ENCODE measurements around the gene TMEM208.

The TMEM208 gene

DNA sequence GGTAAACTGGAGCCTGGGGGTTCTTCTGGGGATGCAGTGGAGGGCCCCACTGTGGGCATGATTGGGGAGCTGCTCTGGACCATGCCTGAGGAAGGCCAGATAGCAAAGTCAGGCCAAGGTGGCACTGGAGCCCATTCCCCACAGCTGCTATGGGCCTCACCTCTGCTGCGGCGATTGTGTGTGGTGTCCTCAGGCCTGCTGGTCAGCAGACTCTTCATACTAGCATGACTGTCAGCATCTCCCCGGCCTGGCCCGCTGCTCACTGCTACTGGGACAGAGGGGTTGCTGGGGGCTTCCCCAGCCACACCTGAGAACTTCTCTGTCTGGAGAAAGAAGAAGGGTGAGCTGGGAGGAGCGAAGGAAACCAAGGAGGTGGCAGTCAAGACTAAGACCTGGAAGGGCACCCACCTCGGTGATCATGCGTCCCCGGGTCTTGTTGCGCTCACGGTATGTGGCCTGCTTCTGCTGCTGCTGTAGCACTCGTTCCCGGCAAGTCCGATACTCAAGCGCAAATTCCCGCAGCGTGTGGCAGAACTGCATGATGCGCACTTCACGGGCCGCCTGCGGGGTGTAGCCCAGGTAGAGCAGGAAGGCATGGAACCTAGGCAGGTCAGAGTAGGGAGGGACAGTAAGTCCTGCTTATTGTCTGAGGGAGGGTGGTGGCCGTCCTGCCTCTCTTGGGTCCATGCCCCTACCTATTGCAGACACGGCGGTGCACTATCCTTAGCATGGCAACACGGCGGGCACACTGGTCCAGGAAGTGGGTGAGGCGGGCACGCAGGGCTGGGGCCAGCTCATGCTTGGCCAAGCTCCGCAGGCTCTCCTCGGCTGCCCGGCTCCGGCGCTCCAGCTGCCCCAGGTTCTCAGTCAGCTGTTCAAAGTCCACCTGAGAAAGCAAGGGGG is 3.2 kb downstream of the TMEM208 start:
- Histone ChIP-seq H3K9me3 (peaks cover 2% of the 10 kb centered on the region; the same call in 1 of the 2 replicates), H3K4me1 (peaks cover 5% of the 10 kb centered on the region), H3K27me3 (ENCODE audit: low read depth) (no peaks in the 10 kb centered on the region), H3K36me3 (replicated peaks) (peaks cover 42% of the 10 kb centered on the region), H3K4me3 (no peak overlapping the region)
- in situ Hi-C loops (cut with MboI; ENCODE audit: low sequenced_read_pairs), result no loop called here
- DNase-seq (ENCODE audit: low spot score in 2 of 2), result no peak

DNA sequence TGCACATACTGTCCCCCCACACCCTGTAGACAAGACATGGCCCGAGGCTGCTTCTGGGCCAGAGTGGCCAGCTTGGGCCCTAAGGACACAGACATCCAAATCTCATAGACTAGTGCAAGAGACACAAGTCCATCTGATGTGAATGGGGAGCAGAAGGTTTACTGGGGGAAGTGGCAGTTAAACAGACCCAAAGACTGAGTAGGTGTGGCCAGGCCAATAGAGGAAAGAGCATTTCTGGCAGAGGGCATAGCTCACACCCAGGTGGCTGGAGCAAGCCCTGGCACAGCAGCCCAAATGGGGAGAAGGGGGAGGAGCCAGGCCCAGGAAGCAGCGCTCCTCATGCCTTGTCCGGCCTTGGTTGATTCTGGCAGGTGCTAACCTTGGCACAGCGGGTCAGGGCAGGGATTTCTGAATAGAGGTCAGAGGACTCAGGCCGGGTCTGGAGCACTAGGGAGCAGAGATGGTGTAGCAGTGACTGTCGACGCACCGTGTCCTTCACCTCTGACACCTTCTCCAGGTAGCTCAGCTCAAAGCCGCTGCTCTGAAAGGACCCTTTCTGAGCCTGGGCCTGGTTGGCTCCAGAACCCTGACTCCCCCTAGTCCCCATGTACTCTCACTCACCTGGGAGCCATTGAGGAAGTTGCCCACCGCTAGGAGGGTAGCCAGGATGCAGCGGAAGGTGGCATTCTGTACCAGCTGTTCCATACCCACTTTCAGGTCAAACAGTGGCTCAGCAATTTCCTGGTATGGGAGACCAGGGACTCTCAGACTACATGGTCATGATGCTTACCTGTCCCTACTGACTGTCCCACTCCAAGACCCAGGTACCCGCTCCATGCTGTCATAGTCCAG is 4.1 kb downstream of the TMEM208 start:
- Histone ChIP-seq H3K4me1 (peaks cover 5% of the 10 kb centered on the region), H3K36me3 (replicated peaks) (peaks cover 46% of the 10 kb centered on the region), H3K9me3 (peaks cover 2% of the 10 kb centered on the region; the same call in 1 of the 2 replicates), H3K27me3 (ENCODE audit: low read depth) (no peaks in the 10 kb centered on the region), H3K4me3 (no peak overlapping the region)
- no peak for DNase-seq (ENCODE audit: low spot score in 2 of 2)
- in situ Hi-C loops (cut with MboI; ENCODE audit: low sequenced_read_pairs), result no loop called here

DNA sequence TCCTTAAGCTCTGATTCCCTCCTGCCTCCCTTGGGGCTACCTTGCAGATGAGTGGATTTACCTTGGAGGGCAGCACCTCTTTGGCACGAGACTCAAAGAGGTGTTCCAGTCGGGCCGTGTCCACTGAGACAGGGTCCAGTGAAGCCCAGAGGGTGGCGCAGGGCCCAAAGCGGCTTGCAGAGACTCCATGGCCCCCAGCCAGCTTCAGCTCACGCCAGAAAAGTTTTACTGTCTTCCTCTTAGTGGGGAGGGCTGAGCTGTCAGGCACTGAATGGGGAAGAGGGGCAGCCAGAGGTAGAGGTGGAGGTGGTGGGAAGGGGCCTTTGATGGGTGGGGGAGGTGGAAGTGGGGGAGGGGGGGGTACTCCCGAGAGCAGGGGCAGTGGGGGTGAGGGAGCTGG is 6.7 kb downstream of the TMEM208 start:
- DNase-seq (ENCODE audit: low spot score in 2 of 2), result no peak
- in situ Hi-C loops (cut with MboI; ENCODE audit: low sequenced_read_pairs), result no loop called here
- Histone ChIP-seq H3K4me1 (no peaks in the 10 kb centered on the region), H3K4me3 (no peak overlapping the region), H3K27me3 (ENCODE audit: low read depth) (no peaks in the 10 kb centered on the region), H3K9me3 (no peaks in the 10 kb centered on the region), H3K36me3 (replicated peaks) (peaks cover 57% of the 10 kb centered on the region)

DNA sequence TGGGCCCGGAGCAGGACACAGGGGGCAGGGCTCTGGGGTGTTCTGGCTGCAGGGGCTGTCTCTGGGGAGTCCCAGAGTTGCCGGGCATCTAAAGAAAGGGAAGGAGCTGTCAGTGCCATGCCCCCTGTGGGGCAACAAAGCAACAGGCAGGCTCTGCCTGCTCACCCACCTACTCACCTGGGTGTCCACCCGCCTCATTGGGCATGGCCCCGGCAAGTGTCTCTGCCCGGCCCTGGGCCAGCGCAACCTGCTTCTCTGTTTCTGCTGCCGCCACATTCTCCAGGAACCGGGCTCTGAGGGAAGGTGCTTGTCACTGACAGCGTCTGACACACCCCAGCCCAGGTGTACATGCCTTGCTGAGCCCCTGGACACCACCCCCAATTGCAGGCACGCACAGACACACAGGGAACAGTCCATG is 7.3 kb downstream of the TMEM208 start:
- Histone ChIP-seq H3K27me3 (ENCODE audit: low read depth) (no peaks in the 10 kb centered on the region), H3K4me1 (no peaks in the 10 kb centered on the region), H3K36me3 (replicated peaks) (peaks cover 51% of the 10 kb centered on the region), H3K4me3 (no peak overlapping the region), H3K9me3 (no peaks in the 10 kb centered on the region)
- DNase-seq (ENCODE audit: low spot score in 2 of 2), result no peak
- in situ Hi-C loops (cut with MboI; ENCODE audit: low sequenced_read_pairs), result no loop called here

DNA sequence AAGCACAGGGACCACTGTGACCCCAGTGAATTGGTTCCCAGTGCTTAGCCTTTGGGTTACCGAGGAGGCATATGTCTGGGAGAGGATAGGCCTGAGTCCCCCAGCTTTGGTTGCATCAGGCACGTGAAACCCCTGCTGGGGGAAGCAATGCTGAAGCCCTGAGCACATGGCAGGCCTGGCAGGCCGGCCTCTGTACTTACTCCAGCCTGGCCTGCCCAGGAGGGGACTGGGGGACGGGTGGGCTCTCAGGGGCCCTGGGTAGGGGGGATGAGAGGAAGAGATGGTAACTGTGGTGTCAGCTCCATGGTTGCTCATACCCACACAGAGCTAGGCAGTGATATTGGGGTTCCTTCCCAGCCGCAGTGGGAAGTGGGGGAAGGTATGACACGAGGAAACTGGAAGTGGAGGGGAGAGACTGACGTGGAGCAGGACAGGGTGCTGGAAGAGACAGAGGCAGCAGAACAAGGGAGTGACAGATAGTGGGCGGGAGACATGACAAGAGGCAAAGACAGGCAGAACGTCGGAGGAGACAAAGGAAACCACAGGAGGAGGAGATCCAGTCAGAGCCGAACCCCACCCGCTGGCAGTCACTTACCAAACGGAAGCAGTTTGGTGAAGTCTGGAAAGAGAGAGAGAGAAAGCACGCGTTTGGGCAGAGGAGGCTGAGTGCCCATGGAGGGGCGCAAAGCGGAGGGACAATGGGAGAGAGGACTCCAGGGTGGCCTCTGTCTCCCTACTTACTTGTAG is 9.1 kb downstream of the TMEM208 start:
- in situ Hi-C loops (cut with MboI; ENCODE audit: low sequenced_read_pairs), result no loop called here
- Histone ChIP-seq H3K9me3 (no peaks in the 10 kb centered on the region), H3K4me3 (no peak overlapping the region), H3K36me3 (replicated peaks) (peaks cover 36% of the 10 kb centered on the region), H3K27me3 (ENCODE audit: low read depth) (no peaks in the 10 kb centered on the region), H3K4me1 (no peaks in the 10 kb centered on the region)
- no peak for DNase-seq (ENCODE audit: low spot score in 2 of 2)

DNA sequence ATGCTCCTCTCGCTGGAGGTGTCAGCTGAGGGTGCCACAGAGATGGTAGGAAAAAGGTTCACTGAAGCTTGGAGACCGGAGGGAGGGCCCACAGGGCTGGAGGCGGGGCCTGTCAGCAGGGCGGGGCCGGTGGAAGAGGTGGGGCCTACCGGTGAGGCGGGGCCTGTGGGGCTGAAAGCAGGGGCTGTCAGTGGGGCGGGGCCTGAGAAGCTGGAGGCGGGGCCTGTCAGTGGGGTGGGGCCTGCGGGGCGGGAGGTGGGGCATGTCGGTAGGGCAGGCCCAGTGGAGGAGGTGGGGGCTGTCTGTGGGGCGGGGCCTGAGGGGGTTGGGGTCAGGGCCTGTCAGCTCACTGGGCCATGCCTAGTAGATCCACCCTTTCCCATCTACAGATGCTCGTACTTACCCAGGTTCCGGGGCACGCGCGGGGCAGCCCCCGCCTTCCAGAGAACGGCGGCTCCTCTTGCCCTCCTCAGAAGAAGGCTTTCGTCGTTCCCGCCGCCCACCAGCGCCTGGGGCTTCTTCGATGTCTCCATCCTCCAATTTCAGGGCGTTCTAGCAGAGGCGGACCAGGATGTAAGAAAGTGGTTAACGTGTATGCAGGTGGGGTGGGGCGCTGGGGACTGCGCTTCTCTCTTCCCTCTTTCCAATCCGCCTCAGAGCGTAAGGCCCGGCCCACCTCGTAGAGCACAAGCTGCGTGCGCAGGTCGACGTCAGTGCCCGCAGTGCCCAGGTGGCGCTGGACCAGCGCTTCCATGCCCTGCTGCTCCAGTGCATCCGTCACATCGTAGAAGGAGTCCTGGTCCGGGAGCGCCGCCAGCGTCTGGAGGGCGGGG is 9.8 kb downstream of the TMEM208 start:
- Histone ChIP-seq H3K27me3 (ENCODE audit: low read depth) (no peaks in the 10 kb centered on the region), H3K9me3 (no peaks in the 10 kb centered on the region), H3K4me3 (no peak overlapping the region), H3K36me3 (replicated peaks) (peaks cover 28% of the 10 kb centered on the region), H3K4me1 (no peaks in the 10 kb centered on the region)
- in situ Hi-C loops (cut with MboI; ENCODE audit: low sequenced_read_pairs), result no loop called here
- DNase-seq (ENCODE audit: low spot score in 2 of 2), result peak; percentile 46 to 89

DNA sequence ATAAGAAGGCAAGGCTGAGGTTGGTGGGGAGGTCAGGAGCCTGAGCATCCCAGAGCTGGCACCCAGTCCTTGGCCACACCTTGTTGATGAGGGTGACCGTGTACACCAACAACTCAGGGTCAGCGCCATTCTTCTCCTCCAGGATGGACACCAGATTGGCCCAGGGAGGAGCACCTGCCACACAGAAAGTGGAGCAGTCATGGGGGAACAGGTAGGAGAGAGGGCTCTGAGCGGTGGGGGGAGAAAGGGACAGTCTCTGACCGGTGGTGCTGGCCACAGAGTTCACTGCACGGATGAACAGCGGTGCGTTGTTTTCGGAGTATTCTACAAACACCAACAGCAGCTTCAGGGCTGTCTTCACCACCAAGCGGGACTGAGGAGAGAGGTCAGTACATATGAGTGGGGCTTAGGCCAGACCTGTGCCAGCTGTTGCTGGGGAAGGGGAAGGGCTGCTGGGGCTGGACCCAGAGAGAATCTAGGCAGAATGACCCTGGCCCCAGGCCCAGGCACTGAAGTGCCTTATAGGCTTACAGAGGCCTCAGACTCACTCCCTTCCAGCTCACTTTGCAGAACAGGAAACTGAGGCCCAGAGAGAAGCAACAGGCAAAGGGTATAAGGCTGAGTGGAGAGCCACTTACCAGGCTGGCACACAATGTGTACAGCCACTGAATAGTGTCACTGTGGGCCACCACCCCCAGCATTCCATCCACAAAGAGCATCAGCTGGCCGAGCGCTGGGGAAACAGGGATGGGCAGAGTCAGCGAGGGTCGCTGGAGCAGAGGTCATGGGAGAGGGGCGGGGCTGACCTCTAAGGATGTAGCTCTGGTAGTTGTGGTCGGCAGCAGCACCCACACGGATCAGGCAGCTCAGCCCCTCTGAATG is 10.7 kb downstream of the TMEM208 start:
- H3K9me3 ChIP-seq, result no peaks in the 10 kb centered on the region
- DNase-seq (ENCODE audit: low spot score in 2 of 2), result no peak
- peaks cover 26% of the 10 kb centered on the region for H3K36me3 ChIP-seq (replicated peaks)
- no peaks in the 10 kb centered on the region for H3K27me3 ChIP-seq (ENCODE audit: low read depth)
- in situ Hi-C loops (cut with MboI; ENCODE audit: low sequenced_read_pairs), result no loop called here
- no peaks in the 10 kb centered on the region for H3K4me1 ChIP-seq
- no peak overlapping the region for H3K4me3 ChIP-seq

DNA sequence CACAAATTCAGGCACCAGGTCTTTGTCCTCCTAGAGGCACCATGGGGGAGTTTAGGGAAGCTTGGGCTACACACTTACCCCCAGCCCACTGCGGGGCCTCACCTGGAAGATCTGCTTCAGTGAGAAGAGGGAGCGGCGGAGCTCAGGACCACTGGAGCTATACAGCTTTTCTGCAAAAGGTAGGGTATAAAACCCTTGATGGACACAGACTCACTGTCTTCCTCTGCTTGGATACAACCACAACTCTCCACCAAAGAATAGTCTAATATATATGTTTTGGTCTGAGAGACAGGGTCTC is 11.3 kb downstream of the TMEM208 start:
- Histone ChIP-seq H3K36me3 (replicated peaks) (peaks cover 25% of the 10 kb centered on the region), H3K4me3 (no peak overlapping the region), H3K9me3 (no peaks in the 10 kb centered on the region), H3K4me1 (no peaks in the 10 kb centered on the region), H3K27me3 (ENCODE audit: low read depth) (no peaks in the 10 kb centered on the region)
- in situ Hi-C loops (cut with MboI; ENCODE audit: low sequenced_read_pairs), result no loop called here
- no peak for DNase-seq (ENCODE audit: low spot score in 2 of 2)

DNA sequence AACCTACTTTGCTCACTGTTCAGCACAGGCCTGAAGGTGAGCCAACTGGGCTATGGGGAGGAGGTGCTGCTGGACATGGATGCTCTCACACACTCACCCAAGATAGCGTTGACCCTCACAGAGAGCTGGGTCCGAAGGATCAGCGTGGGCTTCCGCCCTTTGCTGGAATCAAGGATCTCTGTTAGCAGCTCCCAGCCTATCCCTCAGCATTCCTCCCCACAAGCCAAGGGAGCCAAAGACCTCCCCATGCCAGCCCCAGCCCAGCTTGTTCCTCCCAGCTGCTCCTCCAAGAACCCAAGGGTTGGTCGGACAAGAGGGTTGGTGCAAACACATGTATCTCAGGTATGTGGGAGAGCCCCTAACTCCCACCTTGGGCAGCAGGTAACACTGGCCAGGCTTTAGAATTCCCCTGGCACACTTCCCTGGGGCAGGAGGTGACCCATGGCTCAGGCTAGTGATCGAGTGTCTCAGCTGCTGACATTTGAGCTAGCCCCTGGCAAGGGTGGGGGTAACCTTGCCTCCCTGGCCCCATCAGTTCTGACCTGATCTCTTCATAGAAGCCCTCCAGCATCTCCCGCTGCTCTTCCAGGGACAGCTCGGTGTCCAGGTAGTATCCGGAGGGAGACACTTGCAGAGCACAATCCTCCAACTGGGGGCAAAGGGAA is 12.0 kb downstream of the TMEM208 start:
- H3K27me3 ChIP-seq (ENCODE audit: low read depth), result no peaks in the 10 kb centered on the region
- peaks cover 21% of the 10 kb centered on the region for H3K36me3 ChIP-seq (replicated peaks)
- no peaks in the 10 kb centered on the region for H3K9me3 ChIP-seq
- H3K4me3 ChIP-seq, result no peak overlapping the region
- in situ Hi-C loops (cut with MboI; ENCODE audit: low sequenced_read_pairs), result no loop called here
- H3K4me1 ChIP-seq, result no peaks in the 10 kb centered on the region
- DNase-seq (ENCODE audit: low spot score in 2 of 2), result no peak

DNA sequence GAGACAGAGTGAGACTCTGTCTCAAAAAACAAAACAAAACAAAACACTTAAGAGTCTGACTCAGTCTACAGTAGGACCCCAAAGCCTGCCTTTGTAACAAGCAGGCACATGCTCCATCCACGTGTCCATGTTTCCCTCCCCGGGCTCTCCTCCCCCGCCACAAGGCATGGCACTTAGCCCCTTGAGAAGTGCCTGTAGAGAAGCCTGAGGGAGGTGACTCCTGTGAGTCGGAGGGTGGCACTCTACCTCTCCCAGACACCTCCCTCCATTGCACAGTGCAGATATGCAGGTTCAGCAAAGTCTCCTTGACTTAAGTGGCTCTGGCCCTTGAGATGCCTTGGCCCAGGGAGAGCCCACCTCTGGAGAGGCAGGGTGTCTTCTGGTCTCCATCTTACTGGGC is 13.6 kb downstream of the TMEM208 start:
- Histone ChIP-seq H3K27me3 (ENCODE audit: low read depth) (no peaks in the 10 kb centered on the region), H3K36me3 (replicated peaks) (peaks cover 21% of the 10 kb centered on the region), H3K4me3 (no peak overlapping the region), H3K9me3 (no peaks in the 10 kb centered on the region), H3K4me1 (peaks cover 6% of the 10 kb centered on the region; the same call in 1 of the 2 replicates)
- in situ Hi-C loops (cut with MboI; ENCODE audit: low sequenced_read_pairs), result no loop called here
- DNase-seq (ENCODE audit: low spot score in 2 of 2), result no peak

DNA sequence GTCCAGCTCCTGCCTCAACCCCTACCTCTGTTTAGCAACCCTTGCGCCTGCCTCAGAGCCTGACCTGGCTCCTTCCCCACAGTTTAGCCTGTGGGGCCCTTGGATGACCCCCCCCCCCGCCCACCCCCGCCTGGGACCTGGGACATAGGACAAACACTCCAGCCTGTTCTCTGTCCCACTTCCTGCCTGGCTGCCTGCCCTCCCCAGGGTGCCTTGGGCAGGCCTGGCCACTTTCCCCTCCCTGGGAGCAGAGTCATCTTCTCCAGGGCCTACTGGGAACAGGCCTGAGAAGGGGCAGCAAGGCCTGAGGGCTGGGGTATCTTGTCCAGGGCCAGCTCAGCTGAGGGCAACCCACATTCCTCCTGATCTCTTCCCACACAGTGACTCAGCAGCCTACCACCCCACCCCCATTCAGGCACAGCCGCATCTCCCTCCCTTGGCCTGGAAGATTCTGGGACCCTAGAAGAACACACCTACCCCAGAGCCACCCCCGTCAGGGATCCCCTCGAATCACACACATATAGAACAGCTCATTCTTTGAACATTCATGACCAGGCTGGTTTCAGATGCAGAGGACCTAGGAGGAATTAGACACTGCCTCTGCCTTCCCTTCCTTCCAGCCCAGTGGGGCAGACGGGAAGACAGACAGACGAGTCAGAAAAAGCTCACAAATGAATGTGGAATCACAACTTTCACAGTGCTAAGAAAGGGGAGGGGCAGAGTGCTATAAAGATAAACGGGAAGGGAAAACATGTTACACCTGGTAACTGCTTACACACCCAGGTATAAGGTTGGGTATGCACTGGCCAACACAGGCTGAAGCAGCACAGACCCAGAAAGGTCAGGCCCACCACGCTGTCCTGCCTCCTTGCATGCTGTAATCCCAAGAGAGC is 14.3 kb downstream of the TMEM208 start:
- Histone ChIP-seq H3K36me3 (replicated peaks) (peaks cover 15% of the 10 kb centered on the region), H3K9me3 (no peaks in the 10 kb centered on the region), H3K4me1 (peaks cover 10% of the 10 kb centered on the region; the same call in 1 of the 2 replicates), H3K4me3 (no peak overlapping the region), H3K27me3 (ENCODE audit: low read depth) (no peaks in the 10 kb centered on the region)
- in situ Hi-C loops (cut with MboI; ENCODE audit: low sequenced_read_pairs), result no loop called here
- no peak for DNase-seq (ENCODE audit: low spot score in 2 of 2)
